ENCODE measurements around the gene DNAJC16. TPM values are rescaled to one million over a fixed set of nuclear protein-coding genes. Genes with fewer than 3 reads are reported as not detected.

The DNAJC16 gene
- total RNA-seq, 2 donors from 2014 or later, result 11.2 to 14.5 TPM

- Histone ChIP-seq H3K4me1 (no peaks in the 10 kb centered on the region), H3K36me3 (peaks cover 58% of the 10 kb centered on the region), H3K27ac (no peak overlapping the region), H3K9me3 (no peaks in the 10 kb centered on the region), H3K4me3 (no peak overlapping the region), H3K27me3 (no peaks in the 10 kb centered on the region)
- no peak for TF ChIP-seq CTCF (IDR thresholded peaks at IDR 0.05)
- DNase-seq (ENCODE audit: low spot score), result peak; percentile 11
Measured at GRCh38 chr1:15542388-15543250, 16.0 kb downstream of the DNAJC16 start.

- H3K27ac ChIP-seq, result no peak overlapping the region
- no peak for DNase-seq (ENCODE audit: low spot score)
- H3K36me3 ChIP-seq, result peaks cover 58% of the 10 kb centered on the region
- H3K9me3 ChIP-seq, result no peaks in the 10 kb centered on the region
- no peak for TF ChIP-seq CTCF (IDR thresholded peaks at IDR 0.05)
- H3K27me3 ChIP-seq, result no peaks in the 10 kb centered on the region
- no peak overlapping the region for H3K4me3 ChIP-seq
- H3K4me1 ChIP-seq, result no peaks in the 10 kb centered on the region
Measured at GRCh38 chr1:15543251-15543588, 16.6 kb downstream of the DNAJC16 start.

- no peak for DNase-seq (ENCODE audit: low spot score)
- Histone ChIP-seq H3K27ac (no peak overlapping the region), H3K27me3 (no peaks in the 10 kb centered on the region), H3K4me3 (no peak overlapping the region), H3K4me1 (no peaks in the 10 kb centered on the region), H3K9me3 (no peaks in the 10 kb centered on the region), H3K36me3 (peaks cover 59% of the 10 kb centered on the region)
- TF ChIP-seq CTCF (IDR thresholded peaks at IDR 0.05), result no peak
Measured at GRCh38 chr1:15543589-15544568, 17.2 kb downstream of the DNAJC16 start.

- Histone ChIP-seq H3K36me3 (peaks cover 39% of the 10 kb centered on the region), H3K27ac (no peak overlapping the region), H3K27me3 (no peaks in the 10 kb centered on the region), H3K4me1 (peaks cover 0 to 5% of the 10 kb centered on the region in 2 donors), H3K9me3 (no peaks in the 10 kb centered on the region), H3K4me3 (no peak overlapping the region)
- no peak for TF ChIP-seq CTCF (IDR thresholded peaks at IDR 0.05)
- no peak for DNase-seq (ENCODE audit: low spot score)
Measured at GRCh38 chr1:15546641-15547040, 20.0 kb downstream of the DNAJC16 start.

GRCh38 chr1:15550573-15550972 lies 23.9 kb downstream of the DNAJC16 start:
- no peak for DNase-seq (ENCODE audit: low spot score)
- Histone ChIP-seq H3K4me1 (peaks cover 0 to 5% of the 10 kb centered on the region in 2 donors), H3K9me3 (no peaks in the 10 kb centered on the region), H3K36me3 (peaks cover 24% of the 10 kb centered on the region), H3K27me3 (no peaks in the 10 kb centered on the region), H3K4me3 (no peak overlapping the region), H3K27ac (no peak overlapping the region)
- no peak for TF ChIP-seq CTCF (IDR thresholded peaks at IDR 0.05)
